GM19372 (cell line): ENCODE results near the gene LHB.

Experiments used
- ATAC-seq: cut with Tn5 transposase; IDR thresholded peaks from one replicate; pipeline ENCODE4 v1.9.1; 2021; ENCODE audit warnings: mild to moderate bottlenecking, low read depth, moderate library complexity; ENCODE audit not compliant: unreplicated experiment

LHB gene

GRCh38 chr19:49014123-49014869 lies 2.6 kb downstream of the LHB start:
- ATAC-seq, result no peak

- no peak for ATAC-seq
Measured at GRCh38 chr19:49011194-49011593, 5.7 kb downstream of the LHB start.

DNA sequence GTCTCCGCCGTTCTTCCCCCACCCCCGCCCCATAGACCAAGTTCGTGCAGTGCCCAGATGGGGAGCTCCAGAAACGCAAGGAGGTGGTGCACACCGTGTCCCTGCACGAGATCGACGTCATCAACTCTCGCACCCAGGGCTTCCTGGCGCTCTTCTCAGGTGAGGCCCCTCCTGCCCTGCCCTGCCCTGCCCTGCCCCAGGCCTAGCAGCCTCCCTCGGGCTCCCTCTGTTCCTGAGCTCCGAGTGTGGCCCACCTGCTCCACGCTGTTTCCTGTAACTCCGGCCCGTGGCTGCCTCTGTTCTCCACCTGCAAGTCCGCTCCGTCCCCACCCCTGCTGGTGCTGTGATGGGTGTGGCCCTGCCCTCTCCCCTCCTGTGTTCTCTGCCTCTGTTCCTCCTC lies 6.4 kb downstream of the LHB start:
- ATAC-seq, result no peak

DNA sequence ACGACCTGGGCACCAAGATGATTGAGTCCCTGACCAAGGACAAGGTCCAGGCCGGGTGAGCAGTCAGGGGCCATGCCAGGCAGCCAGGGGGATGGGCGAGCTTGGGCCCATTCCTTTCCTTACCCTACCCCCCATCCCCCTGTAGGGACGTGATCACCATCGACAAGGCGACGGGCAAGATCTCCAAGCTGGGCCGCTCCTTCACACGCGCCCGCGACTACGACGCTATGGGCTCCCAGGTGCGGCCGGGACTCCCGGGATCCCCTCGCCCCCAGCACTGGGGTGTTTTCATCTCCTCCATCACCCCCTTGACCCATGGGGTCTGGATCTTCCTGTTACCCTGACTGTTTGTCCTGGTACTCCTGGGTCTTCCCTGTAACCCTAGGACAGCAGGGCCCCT lies 7.1 kb downstream of the LHB start:
- no peak for ATAC-seq

- no peak for ATAC-seq
Measured at GRCh38 chr19:49006905-49007304, 10.0 kb downstream of the LHB start.

GRCh38 chr19:49004964-49005614 lies 11.8 kb downstream of the LHB start:
- ATAC-seq, result no peak

GRCh38 chr19:49004133-49004532 lies 12.8 kb downstream of the LHB start:
- ATAC-seq, result no peak

GRCh38 chr19:48999481-49000325 lies 17.2 kb downstream of the LHB start:
- ATAC-seq, result no peak

DNA sequence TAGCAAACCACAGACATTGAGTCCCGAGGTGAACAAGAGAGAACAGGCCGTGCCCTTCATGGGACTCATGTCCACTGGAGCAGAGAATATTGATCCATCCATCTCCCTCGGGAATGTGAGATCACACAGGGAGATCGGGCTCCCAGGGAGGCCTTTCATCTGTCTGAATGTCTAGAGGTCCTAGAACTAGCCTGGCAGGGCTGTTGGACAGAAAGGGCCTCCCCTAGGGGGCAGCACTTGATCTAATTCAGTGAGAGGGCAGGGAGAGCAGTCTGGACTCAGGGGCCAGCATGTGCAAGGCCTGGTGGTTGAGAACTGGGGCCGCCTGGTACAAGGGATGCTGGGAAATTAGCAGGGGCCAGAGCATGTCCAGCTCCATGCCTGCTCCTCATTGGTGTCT lies 18.9 kb downstream of the LHB start:
- ATAC-seq, result no peak

DNA sequence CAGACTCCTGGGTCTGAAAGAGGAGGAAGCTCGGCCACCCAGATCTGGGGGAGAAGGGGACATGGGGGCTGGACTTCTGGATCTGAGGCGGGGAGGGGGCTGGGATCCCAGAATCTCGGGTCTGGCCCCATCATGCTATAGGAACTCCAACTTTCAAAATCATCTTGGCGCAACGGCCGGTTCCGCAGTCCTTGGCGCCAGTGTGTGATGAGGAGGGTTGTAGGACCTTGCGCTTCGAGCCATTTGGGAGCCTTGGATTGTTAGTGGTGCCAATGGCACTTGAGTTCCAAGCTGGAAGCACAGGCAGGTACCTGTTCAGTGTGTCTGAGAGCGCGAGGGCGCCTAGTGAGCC lies 22.9 kb downstream of the LHB start:
- ATAC-seq, result no peak

- ATAC-seq, result peak; percentile 88
Measured at GRCh38 chr19:48993175-48994034, 23.5 kb downstream of the LHB start, which contains the start of the genes GYS1 and RUVBL2. Gene GYS1, minus strand, starts transcription at chr19:48993309. Its CDS starts 197 bp downstream, at chr19:48993112. Gene RUVBL2, plus strand, starts transcription at chr19:48993887. Its CDS starts 25 bp downstream, at chr19:48993912.

DNA sequence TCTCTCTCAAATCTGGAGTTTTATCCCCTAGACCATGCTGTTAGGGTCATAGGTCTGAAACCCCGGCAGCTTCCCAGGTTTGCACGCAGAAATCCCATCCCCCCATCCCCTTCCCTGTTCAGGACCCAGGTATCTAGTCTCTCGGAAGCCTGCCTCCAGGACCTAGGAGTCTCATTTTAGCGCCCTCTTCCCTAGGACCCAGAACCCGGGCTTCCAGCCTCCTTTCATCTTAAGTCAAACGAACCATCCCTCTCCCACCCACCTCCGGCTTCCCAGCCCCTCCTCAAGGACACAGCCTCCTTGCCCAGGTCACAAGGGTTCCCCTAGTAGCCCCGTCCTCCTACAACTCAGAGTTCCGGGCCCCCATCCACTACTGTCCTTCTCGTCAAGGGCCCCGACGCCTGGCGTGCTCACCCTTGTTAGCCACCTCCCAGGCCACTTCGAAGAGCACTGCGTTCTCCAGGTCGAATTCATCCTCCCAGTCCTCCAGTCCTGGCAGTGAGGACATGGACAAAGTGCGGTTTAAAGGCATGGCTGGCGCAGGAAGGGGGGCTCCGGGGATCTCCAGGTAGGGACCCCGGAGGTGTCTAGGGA lies 24.2 kb downstream of the LHB start:
- no peak for ATAC-seq

DNA sequence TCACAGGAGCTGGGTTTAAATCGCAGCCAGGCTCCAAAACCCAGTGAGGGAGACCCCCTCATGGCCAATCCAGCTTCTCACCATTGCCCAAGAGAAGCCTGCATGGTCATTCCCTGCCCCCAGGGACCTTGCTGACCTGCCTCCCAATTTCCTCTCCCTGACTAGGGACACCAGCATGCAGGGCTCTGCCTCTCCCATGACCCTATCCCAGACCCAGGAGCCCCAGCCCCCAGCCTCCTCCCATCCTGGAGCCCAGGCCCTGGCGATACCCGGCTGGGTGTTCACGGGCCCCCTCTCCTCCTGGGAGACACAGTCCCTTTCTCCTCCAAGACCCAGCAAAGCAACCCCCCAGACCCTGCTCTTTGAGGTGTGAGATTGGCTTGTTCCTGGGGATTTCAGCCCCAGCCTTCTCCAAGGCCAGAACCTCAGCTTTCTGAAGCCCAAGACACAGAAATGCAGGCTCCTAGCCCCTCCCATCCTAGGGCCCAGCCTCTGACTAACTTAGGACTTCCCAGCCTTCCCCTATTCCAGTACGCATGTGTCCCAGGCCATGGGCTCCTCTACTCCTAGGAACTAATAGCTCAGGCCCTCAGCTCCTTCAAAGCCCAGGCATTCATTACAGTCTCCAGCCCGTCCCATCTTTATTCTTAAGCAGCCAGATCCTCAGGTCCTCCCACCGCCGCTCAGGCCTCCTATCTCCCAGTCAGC lies 24.9 kb downstream of the LHB start:
- ATAC-seq, result no peak

DNA sequence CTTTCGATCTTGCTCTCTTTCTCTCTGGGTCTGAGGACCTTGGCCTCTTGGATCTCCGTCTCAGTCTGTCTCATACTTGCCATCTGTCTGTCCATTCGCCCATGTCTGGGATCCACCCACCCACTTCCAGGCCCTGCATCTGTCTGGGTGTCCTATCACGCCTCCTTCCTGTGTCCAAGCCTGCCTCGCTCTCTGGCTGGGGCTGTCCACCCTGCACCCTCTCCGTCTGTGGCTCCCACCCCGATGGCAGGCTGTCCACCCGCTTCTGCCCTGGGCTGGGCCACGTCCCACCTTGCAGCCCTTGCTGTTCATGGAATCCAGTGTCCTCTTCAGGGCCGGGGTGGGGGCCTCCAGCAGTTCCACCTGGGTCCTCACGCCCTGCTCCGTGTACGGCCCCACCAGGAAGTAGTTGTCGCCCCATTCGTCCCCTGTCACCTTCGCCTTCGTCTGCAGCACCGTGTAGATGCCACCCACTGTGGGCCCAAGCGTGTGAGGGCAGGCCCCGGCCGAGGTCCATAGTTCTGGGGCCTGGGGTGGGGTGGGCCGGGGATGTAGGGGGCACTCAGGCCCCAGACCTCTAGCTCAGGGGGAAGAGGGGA lies 25.8 kb downstream of the LHB start:
- no peak for ATAC-seq

DNA sequence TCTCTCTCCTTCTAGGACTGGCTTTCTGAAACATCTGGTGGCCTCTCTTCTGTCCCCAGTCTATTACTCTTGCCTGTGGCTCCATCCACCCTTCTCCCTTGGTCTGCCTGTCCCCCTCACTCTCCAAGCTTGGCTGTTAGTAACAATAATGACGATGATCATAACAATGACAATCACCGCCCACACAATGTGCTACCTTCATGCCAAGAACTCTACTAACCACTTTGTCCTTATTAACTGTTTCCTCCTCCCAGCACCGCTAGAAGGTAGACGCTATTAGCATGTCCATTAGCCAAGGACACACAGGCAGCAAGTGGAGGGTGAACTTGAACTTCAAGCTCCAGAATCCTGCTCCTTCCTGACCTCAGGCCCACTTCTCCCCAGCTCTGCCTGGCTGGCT lies 26.5 kb downstream of the LHB start:
- ATAC-seq, result no peak

DNA sequence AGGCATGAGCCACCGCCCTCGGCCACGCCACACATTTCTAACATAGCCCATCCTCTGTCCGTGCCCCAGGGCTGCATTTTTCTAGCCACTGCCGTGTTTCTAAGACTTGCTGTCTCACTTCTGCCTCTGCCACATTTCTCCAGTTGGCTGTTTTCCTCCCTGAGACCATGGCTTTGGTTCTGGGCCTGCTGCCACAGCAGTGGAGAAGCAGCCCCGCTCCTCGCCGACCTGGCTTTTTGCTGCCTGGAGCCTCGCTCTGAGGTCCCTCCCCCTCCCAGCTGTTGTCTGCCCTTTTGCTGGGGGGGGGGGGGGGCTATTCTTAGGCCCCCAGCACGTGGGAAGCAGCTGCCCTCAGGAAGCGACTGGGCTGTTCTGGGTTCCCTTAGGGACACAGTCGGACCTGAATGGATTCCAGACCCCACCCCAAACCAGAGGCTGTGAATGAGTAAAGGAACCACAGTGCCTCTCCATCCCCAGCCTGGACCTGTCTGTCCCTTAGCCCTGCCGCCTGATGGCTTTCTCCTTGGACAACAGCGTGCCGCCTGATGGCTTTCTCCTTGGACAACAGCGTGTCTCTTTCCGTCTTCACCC lies 27.1 kb downstream of the LHB start:
- no peak for ATAC-seq

- no peak for ATAC-seq
Measured at GRCh38 chr19:48988860-48989259, 28.0 kb downstream of the LHB start.

GRCh38 chr19:48988286-48988685 lies 28.6 kb downstream of the LHB start:
- ATAC-seq, result no peak

- ATAC-seq, result no peak
Measured at GRCh38 chr19:48987323-48987722, 29.6 kb downstream of the LHB start.
